Ishikawa (cell line): ENCODE results near the gene SLCO1B1.

ENCODE experiments used
- CEBPB ChIP-seq: IDR thresholded peaks from 2 replicates; pipeline ENCODE4 v1.6.1; 2012
- CREB1 ChIP-seq: IDR thresholded peaks from 2 replicates; pipeline ENCODE4 v1.6.1; 2012; ENCODE audit warnings: low read depth
- EGR1 ChIP-seq: IDR thresholded peaks from 2 replicates; pipeline ENCODE4 v1.6.1; 2012
- EP300 ChIP-seq: IDR thresholded peaks from 2 replicates; pipeline ENCODE4 v1.6.1; 2012; ENCODE audit warnings: borderline replicate concordance
- FOXM1 ChIP-seq: IDR thresholded peaks from 2 replicates; pipeline ENCODE4 v1.6.1; 2012; ENCODE audit warnings: low read depth, borderline replicate concordance
- MAX ChIP-seq: IDR thresholded peaks from 2 replicates; pipeline ENCODE4 v1.6.1; 2012
- RAD21 ChIP-seq: IDR thresholded peaks from 2 replicates; pipeline ENCODE4 v1.6.1; 2012; ENCODE audit warnings: low read depth
- REST ChIP-seq: IDR thresholded peaks from 2 replicates; pipeline ENCODE4 v1.6.1; 2012; ENCODE audit warnings: low read depth, mild to moderate bottlenecking
- TAF1 ChIP-seq: IDR thresholded peaks from 2 replicates; pipeline ENCODE4 v1.6.1; 2012; ENCODE audit warnings: low read depth, mild to moderate bottlenecking
- TCF12 ChIP-seq: IDR thresholded peaks from 2 replicates; pipeline ENCODE4 v1.6.1; 2012; ENCODE audit warnings: low read depth
- TEAD4 ChIP-seq: IDR thresholded peaks from 2 replicates; pipeline ENCODE4 v1.6.1; 2012
- USF1 ChIP-seq: IDR thresholded peaks from 2 replicates; pipeline ENCODE4 v1.6.1; 2012
- YY1 ChIP-seq: IDR thresholded peaks from 2 replicates; pipeline ENCODE4 v1.6.1; 2012; ENCODE audit warnings: low read depth
- ZBTB7A ChIP-seq: IDR thresholded peaks from 2 replicates; pipeline ENCODE4 v1.6.1; 2012; ENCODE audit warnings: low read depth

SLCO1B1 gene

GRCh38 chr12:21165048-21165447 is 34.1 kb downstream of the SLCO1B1 start:
- TF ChIP-seq CEBPB = no peak
- no peak for TF ChIP-seq ZBTB7A
- TF ChIP-seq TCF12 = no peak
- TF ChIP-seq USF1 = no peak
- no peak for TF ChIP-seq EP300
- no peak for TF ChIP-seq TAF1
- no peak for TF ChIP-seq YY1

GRCh38 chr12:21169878-21170472 is 39.0 kb downstream of the SLCO1B1 start:
- no peak for TF ChIP-seq ZBTB7A
- TF ChIP-seq RAD21 = peak; percentile 87

GRCh38 chr12:21172079-21172478 is 41.1 kb downstream of the SLCO1B1 start:
- TF ChIP-seq EGR1 (no peak), CEBPB (no peak), REST (no peak), CREB1 (no peak), TCF12 (no peak)

- TF ChIP-seq FOXM1 (no peak), USF1 (no peak), YY1 (no peak)
Measured at GRCh38 chr12:21183721-21184275, 52.8 kb downstream of the SLCO1B1 start.

- TF ChIP-seq CREB1 = no peak
- TF ChIP-seq RAD21 = no peak
- no peak for TF ChIP-seq FOXM1
- no peak for TF ChIP-seq TAF1
- no peak for TF ChIP-seq TEAD4
- no peak for TF ChIP-seq USF1
- no peak for TF ChIP-seq EP300
- TF ChIP-seq ZBTB7A = no peak
- no peak for TF ChIP-seq EGR1
- no peak for TF ChIP-seq REST
- no peak for TF ChIP-seq MAX
Measured at GRCh38 chr12:21190016-21190415, 59.0 kb downstream of the SLCO1B1 start.

- TF ChIP-seq TCF12 = no peak
- no peak for TF ChIP-seq REST
- TF ChIP-seq RAD21 = no peak
Measured at GRCh38 chr12:21219206-21219605, 88.2 kb downstream of the SLCO1B1 start.
